GM12875 (cell line): ENCODE measurements around the gene AKAP17A.

Experiments
- H3K4me3 ChIP-seq: one replicate; pipeline ENCODE4 v1.5.1; 2011; ENCODE audit warnings: low read depth, low read length, control low read depth
- CTCF ChIP-seq: IDR thresholded peaks from 2 replicates; pipeline ENCODE4 v1.5.1; 2011; ENCODE audit warnings: low read depth, mild to moderate bottlenecking, control low read depth, inconsistent platforms, low read length, moderate library complexity, borderline replicate concordance; ENCODE audit not compliant: insufficient read depth

The AKAP17A gene

GRCh38 chrX:1596676-1597344 is 5.4 kb downstream of the AKAP17A start:
- H3K4me3 ChIP-seq = no peak overlapping the region
- TF ChIP-seq CTCF = no peak

- no peak for TF ChIP-seq CTCF
- no peak overlapping the region for H3K4me3 ChIP-seq
Observed at GRCh38 chrX:1597345-1598020, 6.1 kb downstream of the AKAP17A start.

- no peak for TF ChIP-seq CTCF
- no peak overlapping the region for H3K4me3 ChIP-seq
Observed at GRCh38 chrX:1598021-1598875, 6.8 kb downstream of the AKAP17A start.

- H3K4me3 ChIP-seq = no peak overlapping the region
- no peak for TF ChIP-seq CTCF
Observed at GRCh38 chrX:1598876-1599790, 7.7 kb downstream of the AKAP17A start.

GRCh38 chrX:1599791-1600405 is 8.5 kb downstream of the AKAP17A start:
- TF ChIP-seq CTCF = no peak
- H3K4me3 ChIP-seq = no peak overlapping the region

- no peak overlapping the region for H3K4me3 ChIP-seq
Observed at GRCh38 chrX:1600406-1601050, 9.1 kb downstream of the AKAP17A start.

More at GRCh38 chrX:1600406-1601050, 9.1 kb downstream of the AKAP17A start:
- TF ChIP-seq CTCF = no peak
